Mucosa of descending colon (tissue), 3 donors: Measurements from ENCODE around the gene PSAPL1. TPM values are rescaled to one million over a fixed set of nuclear protein-coding genes. Genes with fewer than 3 reads are reported as not detected.

Experiments used
- ATAC-seq: fragments of 200-7000 bp; cut with Tn5 transposase; one replicate; pipeline ENCODE4 v1.9.1; 2020; ENCODE audit warnings: mild to moderate bottlenecking, moderate library complexity
- DNase-seq, 3 donors: peaks; one replicate each; pipeline ENCODE4 v3.0.0-alpha.2; 2020
- H3K36me3 ChIP-seq: fragments of 200-600 bp; one replicate; pipeline ENCODE4 v1.8.0; 2021; ENCODE audit warnings: low read depth, mild to moderate bottlenecking
- H3K4me1 ChIP-seq: fragments of 200-600 bp; one replicate; pipeline ENCODE4 v1.8.0; 2021; ENCODE audit warnings: low read depth, mild to moderate bottlenecking
- H3K4me3 ChIP-seq: fragments of 200-600 bp; one replicate; pipeline ENCODE4 v1.8.0; 2021; ENCODE audit warnings: mild to moderate bottlenecking
- H3K9me3 ChIP-seq: fragments of 200-600 bp; one replicate; pipeline ENCODE4 v1.8.0; 2021; ENCODE audit warnings: mild to moderate bottlenecking
- intact Hi-C, 2 donors: fragments of 100-400 bp; cut with DNase I in 1 of 2; cut with micrococcal nuclease in 1 of 2; formaldehyde crosslinking; loops; one replicate each; pipeline versions ENCODE4 v1.11.0 to v1.11.1; 2022; cut with DNase I, micrococcal nuclease
- total RNA-seq, 3 donors: library from RNA; stranded (reverse); fragmentation: NEBNext Ultra II Directional in 2 of 3; extraction: Animal tissue kit (Norgen Biotek cat#: 25700) in 2 of 3; gene quantifications; one replicate each; pipeline versions ENCODE4 v1.2.1 to v1.2.4, GENCODE V29; 2021 to 2023
- TF ChIP-seq, protein P1 (sequence below): fragments of 200-600 bp; IDR thresholded peaks from one replicate; pipeline ENCODE4 v1.8.0; 2022; ENCODE audit warnings: antibody characterized with exemption, mild to moderate bottlenecking
- donor health status: DM: no; HTN: no; CAD: no; lungs with moderate emphysema.
- donor health status: DM: no; HTN: no; CAD: no.
- donor health status: DM: no; HTN: yes; CAD: no.

The PSAPL1 gene
- total RNA-seq, 3 donors from 2014 or later, result not detected

DNA sequence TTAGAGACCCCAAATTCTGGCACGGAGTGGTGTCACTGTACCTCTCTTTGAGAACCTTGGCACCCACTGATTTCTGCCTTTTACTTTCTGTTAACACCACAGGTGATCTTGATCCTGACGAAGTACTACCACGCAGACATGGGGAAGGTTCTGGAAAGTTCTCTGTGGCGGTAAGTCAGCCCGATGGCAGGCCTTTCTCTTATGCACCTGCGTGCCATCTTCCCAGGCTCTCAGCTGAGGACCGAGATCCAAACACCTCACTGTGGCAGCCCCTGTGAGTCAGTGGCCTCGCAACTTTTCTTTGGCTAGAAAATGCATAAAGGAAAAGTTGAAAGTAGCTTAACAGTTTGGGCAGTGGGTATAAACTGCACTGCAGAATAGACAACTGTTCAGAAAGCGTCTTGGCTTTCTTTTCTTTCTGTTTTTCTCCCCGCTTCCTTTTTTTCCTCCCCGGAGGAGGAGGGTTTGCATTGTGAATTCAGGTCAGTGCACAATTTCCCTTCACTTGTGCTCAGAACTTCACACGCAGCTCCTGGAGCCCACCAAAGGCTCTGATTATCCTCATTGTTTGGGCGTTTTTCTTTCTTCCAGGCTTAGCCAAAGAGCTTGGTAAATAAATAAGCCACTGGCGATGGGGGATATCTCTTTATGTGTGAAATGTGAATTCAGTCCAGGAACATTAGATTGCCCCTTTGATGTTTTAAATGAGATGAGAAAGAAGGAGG lies 38.4 kb downstream of the PSAPL1 start:
- H3K9me3 ChIP-seq, result no peaks in the 10 kb centered on the region
- H3K4me3 ChIP-seq, result no peak overlapping the region
- no peaks in the 10 kb centered on the region for H3K36me3 ChIP-seq
- no peak for ATAC-seq
- intact Hi-C loops, result no loop called here
- TF ChIP-seq, protein P1, sequence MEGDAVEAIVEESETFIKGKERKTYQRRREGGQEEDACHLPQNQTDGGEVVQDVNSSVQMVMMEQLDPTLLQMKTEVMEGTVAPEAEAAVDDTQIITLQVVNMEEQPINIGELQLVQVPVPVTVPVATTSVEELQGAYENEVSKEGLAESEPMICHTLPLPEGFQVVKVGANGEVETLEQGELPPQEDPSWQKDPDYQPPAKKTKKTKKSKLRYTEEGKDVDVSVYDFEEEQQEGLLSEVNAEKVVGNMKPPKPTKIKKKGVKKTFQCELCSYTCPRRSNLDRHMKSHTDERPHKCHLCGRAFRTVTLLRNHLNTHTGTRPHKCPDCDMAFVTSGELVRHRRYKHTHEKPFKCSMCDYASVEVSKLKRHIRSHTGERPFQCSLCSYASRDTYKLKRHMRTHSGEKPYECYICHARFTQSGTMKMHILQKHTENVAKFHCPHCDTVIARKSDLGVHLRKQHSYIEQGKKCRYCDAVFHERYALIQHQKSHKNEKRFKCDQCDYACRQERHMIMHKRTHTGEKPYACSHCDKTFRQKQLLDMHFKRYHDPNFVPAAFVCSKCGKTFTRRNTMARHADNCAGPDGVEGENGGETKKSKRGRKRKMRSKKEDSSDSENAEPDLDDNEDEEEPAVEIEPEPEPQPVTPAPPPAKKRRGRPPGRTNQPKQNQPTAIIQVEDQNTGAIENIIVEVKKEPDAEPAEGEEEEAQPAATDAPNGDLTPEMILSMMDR, result no peak
- no peak for DNase-seq
- no peaks in the 10 kb centered on the region for H3K4me1 ChIP-seq

DNA sequence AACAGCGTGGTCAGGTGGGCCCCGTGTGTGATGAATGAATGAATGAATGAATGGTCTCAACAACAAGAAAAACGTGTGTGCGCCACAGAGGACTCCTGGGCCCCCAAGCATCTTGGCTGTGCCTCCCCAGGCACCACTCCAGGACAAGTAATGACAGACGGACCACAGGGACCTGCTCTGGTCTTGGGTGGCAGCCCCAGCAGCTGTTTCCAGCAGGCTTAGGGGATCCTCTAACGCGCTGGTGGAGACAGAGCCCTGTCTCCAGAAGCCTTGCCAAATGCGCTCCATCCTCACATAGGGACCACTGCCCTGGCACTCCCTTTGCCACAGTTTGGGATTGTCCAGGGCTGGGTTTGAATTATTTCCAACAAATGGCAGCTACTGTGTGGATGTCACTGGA lies 39.1 kb downstream of the PSAPL1 start:
- H3K4me3 ChIP-seq, result no peak overlapping the region
- TF ChIP-seq, protein P1, result no peak
- intact Hi-C loops, result no loop called here
- no peaks in the 10 kb centered on the region for H3K4me1 ChIP-seq
- no peak for DNase-seq
- no peak for ATAC-seq
- H3K36me3 ChIP-seq, result no peaks in the 10 kb centered on the region
- H3K9me3 ChIP-seq, result no peaks in the 10 kb centered on the region

DNA sequence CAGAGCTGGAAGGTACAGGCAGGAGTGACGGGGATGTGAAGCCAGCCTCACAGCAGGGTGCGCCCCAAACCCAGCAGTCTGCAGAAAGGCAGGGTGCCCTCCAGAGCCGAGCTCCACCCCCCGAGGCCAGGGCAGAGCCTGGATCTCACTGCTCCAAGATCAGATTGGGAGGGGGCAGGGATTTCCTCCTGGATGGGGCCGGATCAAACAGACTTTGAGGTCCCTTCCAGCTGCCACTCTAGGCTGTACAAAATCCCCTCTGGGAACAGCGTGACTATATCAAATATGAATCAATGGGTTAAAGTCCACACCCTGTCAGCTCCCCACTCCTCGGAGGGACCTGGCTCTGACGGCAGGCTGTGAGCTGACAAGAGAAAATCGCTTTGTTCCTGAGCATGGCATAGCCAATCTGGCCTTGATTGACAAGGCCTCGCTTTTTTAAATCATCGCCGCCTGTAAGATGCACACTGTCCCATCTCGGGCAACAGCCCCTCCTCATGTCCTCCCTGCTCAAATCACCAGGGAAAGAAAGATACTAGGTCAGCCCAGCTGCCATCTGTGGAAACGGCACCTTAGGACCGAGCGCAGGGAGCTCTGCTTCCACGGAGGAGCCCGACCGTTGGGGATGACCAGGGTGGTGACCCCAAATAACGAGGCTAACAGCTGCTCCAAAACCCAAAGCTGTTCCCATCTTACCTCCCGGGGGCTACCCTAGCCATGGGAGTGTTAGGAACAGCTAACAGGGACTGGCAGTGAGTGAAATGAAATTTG lies 39.9 kb downstream of the PSAPL1 start:
- ATAC-seq (no peak), DNase-seq (no peak)
- H3K4me1 ChIP-seq, result no peaks in the 10 kb centered on the region
- intact Hi-C loops, result no loop called here
- TF ChIP-seq, protein P1, result no peak
- no peaks in the 10 kb centered on the region for H3K36me3 ChIP-seq
- H3K4me3 ChIP-seq, result no peak overlapping the region
- H3K9me3 ChIP-seq, result no peaks in the 10 kb centered on the region

DNA sequence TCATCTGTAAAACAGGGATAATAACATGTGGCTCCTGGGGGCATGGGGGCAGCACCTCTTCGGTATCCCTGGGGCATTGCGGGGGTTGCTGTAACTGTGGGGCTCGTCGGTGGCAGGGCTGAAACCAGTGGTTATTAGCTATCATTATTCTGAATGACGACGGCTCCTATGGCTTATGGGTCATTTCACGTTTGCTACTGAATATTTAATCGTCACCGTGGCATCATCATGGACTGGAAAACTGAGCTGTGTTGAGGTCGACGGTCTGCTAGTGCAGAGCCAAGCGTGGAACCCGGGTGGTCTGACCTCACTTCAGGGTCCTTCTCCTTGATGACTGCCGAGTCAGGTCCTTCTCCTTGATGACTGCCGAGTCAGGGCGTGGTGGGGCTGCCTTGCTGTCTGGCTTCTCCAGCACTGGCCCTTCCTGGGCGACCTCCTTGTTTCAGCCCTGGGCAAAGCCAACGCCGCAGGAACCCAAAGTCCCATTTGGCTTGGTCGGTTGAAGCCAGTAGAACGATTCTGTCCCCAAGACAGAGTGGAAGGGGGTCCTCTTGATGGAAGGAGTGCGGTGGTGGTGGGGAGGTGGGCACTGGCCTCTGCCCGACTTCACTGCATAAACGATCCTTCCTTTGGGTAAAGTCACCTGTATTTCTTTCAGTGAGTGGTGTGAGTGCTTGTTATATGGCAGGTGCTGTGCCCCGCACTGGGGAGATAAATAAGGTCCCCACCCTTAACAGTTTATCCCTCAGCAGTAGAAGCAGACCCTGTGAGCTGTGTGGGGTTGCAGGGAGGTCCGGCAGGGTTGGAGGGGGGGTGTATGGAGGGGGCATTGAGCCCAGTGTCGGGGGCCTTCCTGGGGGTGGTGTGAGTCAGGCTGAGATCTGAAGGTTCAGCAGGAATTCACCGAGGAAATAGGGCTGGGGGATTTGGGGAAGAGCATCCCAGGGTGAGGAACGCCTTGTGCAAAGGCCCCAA lies 40.8 kb downstream of the PSAPL1 start:
- ATAC-seq (no peak), DNase-seq (no peak)
- H3K4me1 ChIP-seq, result no peaks in the 10 kb centered on the region
- H3K36me3 ChIP-seq, result no peaks in the 10 kb centered on the region
- intact Hi-C loops, result no loop called here
- H3K9me3 ChIP-seq, result no peaks in the 10 kb centered on the region
- TF ChIP-seq, protein P1, result no peak
- H3K4me3 ChIP-seq, result no peak overlapping the region
